Left lung (tissue), 10 donors: ENCODE data around the gene SLC7A8. TPM values are rescaled to one million over a fixed set of nuclear protein-coding genes. Genes with fewer than 3 reads are reported as not detected.
A peak's percentile ranks its signal among the peaks of the same experiment; 100 is the strongest.

Experiments used
- ATAC-seq: fragments of 200-7000 bp; cut with Tn5 transposase; one replicate; pipeline ENCODE4 v1.9.1; 2020; ENCODE audit warnings: moderate library complexity
- DNase-seq, 4 donors: peaks; one replicate each; pipeline ENCODE4 v3.0.0-alpha.2; 2013 to 2020
- H3K27ac ChIP-seq, 2 donors: fragments of 200-600 bp; sonication (generic) in 1 of 2; one replicate each; pipeline versions ENCODE4 v1.5.0 to v1.8.0; 2020 to 2021
- H3K27me3 ChIP-seq, 2 donors: fragments of 200-600 bp; sonication (generic) in 1 of 2; one replicate each; pipeline versions ENCODE4 v1.5.0 to v1.8.0; 2020 to 2021
- H3K36me3 ChIP-seq, 2 donors: fragments of 200-600 bp; sonication (generic) in 1 of 2; one replicate each; pipeline versions ENCODE4 v1.5.0 to v1.8.0; 2020 to 2021
- H3K4me1 ChIP-seq, 2 donors: fragments of 200-600 bp; one replicate each; pipeline ENCODE4 v1.8.0; 2021
- H3K4me3 ChIP-seq, 2 donors: fragments of 200-600 bp; sonication (generic) in 1 of 2; one replicate each; pipeline versions ENCODE4 v1.5.0 to v1.8.0; 2020 to 2021; ENCODE audit warnings: mild to moderate bottlenecking in 1 of 2
- H3K9me3 ChIP-seq, 2 donors: fragments of 200-600 bp; sonication (generic) in 1 of 2; one replicate each; pipeline versions ENCODE4 v1.5.0 to v1.8.0; 2020 to 2021
- intact Hi-C, 2 donors: fragments of 100-400 bp; cut with DNase I; formaldehyde crosslinking; loops; one replicate each; pipeline versions ENCODE4 v1.11.2 to v1.14.2; 2022
- polyA plus RNA-seq, 6 donors: library from polyadenylated mRNA; unstranded; fragments of 120-200 nt; gene quantifications; one replicate each; pipeline ENCODE4 v1.2.1, GENCODE V29; 2013; ENCODE audit not compliant: insufficient read length in 6 of 6
- total RNA-seq, 2 donors: library from RNA; stranded (reverse); fragmentation: NEBNext Ultra II Directional; extraction: Animal tissue kit (Norgen Biotek cat#: 25700); gene quantifications; one replicate each; pipeline ENCODE4 v1.2.1, GENCODE V29; 2021
- TF ChIP-seq, protein P1 (sequence below), 2 donors: fragments of 200-600 bp; sonication (generic) in 1 of 2; IDR thresholded peaks; one replicate each; pipeline versions ENCODE4 v1.5.0 to v1.8.0; 2021; ENCODE audit warnings: antibody characterized with exemption in 2 of 2
- donor health status: DM: no; HTN: yes; CAD: no.
- donor health status: DM: no; HTN: no; CAD: no.

SLC7A8 gene
- total and polyA plus RNA-seq, 8 donors, result 38.5 to 153 (median 124) TPM

DNA sequence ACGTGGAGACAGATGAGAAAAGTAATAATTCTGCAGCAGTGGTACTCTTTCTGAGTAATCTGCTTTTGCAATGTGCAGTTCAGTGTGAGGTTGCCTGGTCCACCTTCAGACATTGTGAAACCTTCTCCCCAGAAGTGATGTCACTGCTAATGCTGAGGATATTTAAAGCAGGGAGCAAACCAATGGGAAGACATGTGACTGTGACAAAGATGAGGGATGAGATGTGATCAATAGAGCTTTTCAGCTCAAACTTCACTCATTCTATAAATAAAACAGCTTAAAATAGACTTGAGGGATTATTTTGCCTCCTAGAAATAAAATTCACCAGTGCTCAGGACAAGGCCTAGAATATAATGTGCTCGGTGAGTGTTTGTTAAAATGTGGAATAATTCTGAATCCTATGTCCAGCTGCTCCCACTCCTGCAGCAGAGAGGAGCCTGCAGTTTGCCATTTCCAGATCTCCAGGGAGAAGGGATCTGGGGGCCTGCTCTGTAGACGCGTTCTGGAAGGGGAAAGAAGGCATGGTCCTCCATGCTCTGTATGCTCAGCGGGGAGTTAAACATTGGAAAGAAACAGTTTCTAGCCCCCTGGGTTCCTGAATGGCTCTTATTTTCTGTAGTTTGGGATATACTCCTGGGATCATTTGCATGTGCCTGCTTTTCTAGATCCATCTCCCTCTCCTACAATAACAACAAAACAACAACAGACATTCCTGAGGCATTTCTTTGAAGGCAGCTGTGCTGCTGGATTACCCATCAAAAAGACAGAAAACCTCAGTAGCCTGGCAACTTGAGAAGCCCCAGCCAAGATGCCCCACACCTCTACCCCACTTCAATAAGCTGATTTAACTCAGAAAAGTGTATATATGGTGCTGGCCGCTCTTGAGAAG is 8.9 kb downstream of the SLC7A8 start:
- Histone ChIP-seq H3K27ac (peak overlapping the region in 1 of 2 donors; percentile 5), H3K4me3 (no peak overlapping the region), H3K4me1 (peaks cover 0 to 32% of the 10 kb centered on the region in 2 donors), H3K27me3 (no peaks in the 10 kb centered on the region), H3K9me3 (no peaks in the 10 kb centered on the region), H3K36me3 (no peaks in the 10 kb centered on the region)
- TF ChIP-seq, protein P1, sequence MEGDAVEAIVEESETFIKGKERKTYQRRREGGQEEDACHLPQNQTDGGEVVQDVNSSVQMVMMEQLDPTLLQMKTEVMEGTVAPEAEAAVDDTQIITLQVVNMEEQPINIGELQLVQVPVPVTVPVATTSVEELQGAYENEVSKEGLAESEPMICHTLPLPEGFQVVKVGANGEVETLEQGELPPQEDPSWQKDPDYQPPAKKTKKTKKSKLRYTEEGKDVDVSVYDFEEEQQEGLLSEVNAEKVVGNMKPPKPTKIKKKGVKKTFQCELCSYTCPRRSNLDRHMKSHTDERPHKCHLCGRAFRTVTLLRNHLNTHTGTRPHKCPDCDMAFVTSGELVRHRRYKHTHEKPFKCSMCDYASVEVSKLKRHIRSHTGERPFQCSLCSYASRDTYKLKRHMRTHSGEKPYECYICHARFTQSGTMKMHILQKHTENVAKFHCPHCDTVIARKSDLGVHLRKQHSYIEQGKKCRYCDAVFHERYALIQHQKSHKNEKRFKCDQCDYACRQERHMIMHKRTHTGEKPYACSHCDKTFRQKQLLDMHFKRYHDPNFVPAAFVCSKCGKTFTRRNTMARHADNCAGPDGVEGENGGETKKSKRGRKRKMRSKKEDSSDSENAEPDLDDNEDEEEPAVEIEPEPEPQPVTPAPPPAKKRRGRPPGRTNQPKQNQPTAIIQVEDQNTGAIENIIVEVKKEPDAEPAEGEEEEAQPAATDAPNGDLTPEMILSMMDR (IDR thresholded peaks at IDR 0.05), result no peak
- peak; percentile 36 for ATAC-seq
- intact Hi-C loops, result no loop called here
- no peak for DNase-seq

DNA sequence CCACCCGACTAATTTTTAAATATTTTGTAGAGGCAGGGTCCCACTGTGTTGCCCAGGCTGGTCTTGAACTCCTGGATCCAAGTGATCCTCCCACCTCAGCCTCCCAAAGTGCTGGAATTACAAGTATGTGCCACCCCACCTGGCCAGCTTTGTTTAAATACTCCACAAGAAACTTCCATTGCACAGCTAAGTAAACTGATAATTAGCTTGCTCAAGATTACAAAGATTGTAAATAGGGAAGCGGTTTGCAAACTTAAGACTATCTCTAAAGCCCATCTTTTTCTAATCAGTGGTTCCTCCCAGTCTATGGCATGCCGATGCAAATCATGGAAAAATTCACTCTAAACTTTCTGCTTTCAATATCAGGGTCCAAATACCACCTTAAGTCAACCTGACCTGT is 9.7 kb downstream of the SLC7A8 start:
- Histone ChIP-seq H3K9me3 (no peaks in the 10 kb centered on the region), H3K4me3 (no peak overlapping the region), H3K27ac (no peak overlapping the region), H3K36me3 (no peaks in the 10 kb centered on the region), H3K27me3 (no peaks in the 10 kb centered on the region), H3K4me1 (peaks cover 0 to 27% of the 10 kb centered on the region in 2 donors)
- no peak for ATAC-seq
- TF ChIP-seq, protein P1 (IDR thresholded peaks at IDR 0.05), result no peak
- DNase-seq, result no peak
- intact Hi-C loops, result no loop called here

DNA sequence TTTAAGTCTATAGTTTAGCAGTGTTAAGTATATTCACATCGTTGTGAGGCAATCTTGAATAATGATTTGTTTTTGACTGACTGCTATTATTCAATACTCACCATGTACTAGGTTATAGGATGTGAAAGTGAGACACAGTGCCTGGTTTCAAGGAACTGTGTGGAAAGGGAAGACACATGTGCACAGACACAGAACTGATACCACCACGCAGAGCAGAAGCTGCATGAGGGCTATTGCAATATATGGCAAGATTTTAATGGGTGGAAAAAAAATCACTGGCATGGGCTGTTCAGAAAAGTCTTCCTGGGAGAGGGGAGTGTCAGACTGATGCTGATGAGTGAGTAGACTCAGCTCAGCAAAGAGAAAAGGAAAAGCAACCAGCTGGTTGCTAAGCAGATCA is 10.4 kb downstream of the SLC7A8 start:
- peak; percentile 33 for ATAC-seq
- Histone ChIP-seq H3K4me3 (no peak overlapping the region), H3K9me3 (no peaks in the 10 kb centered on the region), H3K27ac (no peak overlapping the region), H3K36me3 (no peaks in the 10 kb centered on the region), H3K4me1 (peaks cover 0 to 35% of the 10 kb centered on the region in 2 donors), H3K27me3 (no peaks in the 10 kb centered on the region)
- TF ChIP-seq, protein P1 (IDR thresholded peaks at IDR 0.05), result no peak
- intact Hi-C loops, result no loop called here
- DNase-seq, result no peak

DNA sequence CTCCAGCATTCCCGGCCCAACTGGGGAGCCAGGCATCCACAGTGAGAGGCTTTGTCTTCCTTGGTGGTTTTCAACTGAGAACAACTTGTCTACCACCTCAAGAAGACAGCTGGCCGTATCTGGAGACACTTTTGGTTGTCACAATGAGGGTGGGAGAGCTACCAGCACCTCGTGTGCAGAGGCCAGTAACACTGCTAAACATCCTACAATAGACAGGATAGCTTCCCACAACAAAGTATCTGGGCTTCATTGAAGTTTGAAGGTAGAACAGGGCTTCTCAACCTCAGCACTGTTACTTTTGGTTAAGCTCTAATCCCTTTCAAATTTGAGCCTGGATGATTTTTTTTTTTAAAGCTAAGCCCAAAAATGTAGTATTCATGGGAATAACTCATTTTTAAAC is 10.9 kb downstream of the SLC7A8 start:
- H3K4me3 ChIP-seq, result no peak overlapping the region
- no peaks in the 10 kb centered on the region for H3K9me3 ChIP-seq
- intact Hi-C loops, result no loop called here
- H3K27ac ChIP-seq, result no peak overlapping the region
- DNase-seq (no peak), ATAC-seq (no peak)
- H3K27me3 ChIP-seq, result no peaks in the 10 kb centered on the region
- TF ChIP-seq, protein P1 (IDR thresholded peaks at IDR 0.05), result no peak
- H3K36me3 ChIP-seq, result no peaks in the 10 kb centered on the region
- peaks cover 2 to 39% of the 10 kb centered on the region in 2 donors for H3K4me1 ChIP-seq

DNA sequence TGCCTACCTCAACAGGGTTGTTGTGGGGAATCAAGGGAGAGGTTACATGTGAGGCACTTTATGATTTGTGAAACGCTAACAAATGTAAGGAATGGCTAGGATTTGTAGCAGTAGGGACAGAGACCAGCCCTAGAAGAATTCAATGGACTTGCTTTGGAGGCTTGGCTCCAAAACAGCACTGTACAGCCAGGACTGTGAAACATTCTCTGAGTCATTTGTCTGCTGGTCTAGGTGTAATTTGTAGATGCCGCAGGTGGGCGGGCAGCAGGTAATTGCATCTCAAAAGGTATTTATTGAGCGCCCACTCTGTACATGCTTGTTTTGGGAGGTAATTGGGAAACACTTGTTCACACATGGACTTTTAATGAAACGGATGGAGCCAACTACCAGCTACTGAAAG is 11.4 kb downstream of the SLC7A8 start:
- ATAC-seq (no peak), DNase-seq (no peak)
- TF ChIP-seq, protein P1 (IDR thresholded peaks at IDR 0.05), result no peak
- no peaks in the 10 kb centered on the region for H3K9me3 ChIP-seq
- intact Hi-C loops, result no loop called here
- H3K27me3 ChIP-seq, result no peaks in the 10 kb centered on the region
- no peak overlapping the region for H3K4me3 ChIP-seq
- H3K36me3 ChIP-seq, result no peaks in the 10 kb centered on the region
- peaks cover 7 to 44% of the 10 kb centered on the region in 2 donors for H3K4me1 ChIP-seq
- H3K27ac ChIP-seq, result no peak overlapping the region
